GM23338 (cell line): ENCODE measurements around the gene UIMC1. TPM values are rescaled to one million over a fixed set of nuclear protein-coding genes. Genes with fewer than 3 reads are reported as not detected.

ENCODE experiments used
- ATAC-seq: fragments of 200-7000 bp; cut with Tn5 transposase; 3 replicates; pipeline ENCODE4 v1.9.1; 2020
- DNase-seq: peaks from one replicate; pipeline ENCODE4 v3.0.0-alpha.2; 2015; ENCODE audit warnings: low spot score
- H2AFZ ChIP-seq: fragments of 200-600 bp; sonication (generic); 2 replicates; pipeline ENCODE4 v1.8.0; 2016; ENCODE audit warnings: antibody characterized with exemption, mild to moderate bottlenecking, moderate library complexity
- H3F3A ChIP-seq: fragments of 200-600 bp; sonication (generic); replicated peaks from 2 replicates; pipeline ENCODE4 v1.8.0; 2017; ENCODE audit warnings: antibody characterized with exemption, mixed run types, low read depth
- H3K27ac ChIP-seq: fragments of 200-600 bp; sonication (generic); 2 replicates; pipeline ENCODE4 v1.6.1; 2016; ENCODE audit warnings: low read depth
- H3K27me3 ChIP-seq: fragments of 200-600 bp; sonication (generic); 2 replicates; pipeline ENCODE4 v1.8.0; 2016; ENCODE audit warnings: mild to moderate bottlenecking, mixed run types, moderate library complexity; ENCODE audit not compliant: insufficient read depth
- H3K36me3 ChIP-seq: fragments of 200-600 bp; sonication (generic); 2 replicates; pipeline ENCODE4 v1.8.0; 2016; ENCODE audit warnings: mild to moderate bottlenecking; ENCODE audit not compliant: insufficient read depth
- H3K4me1 ChIP-seq: fragments of 200-600 bp; sonication (generic); 2 replicates; pipeline ENCODE4 v1.8.0; 2016; ENCODE audit warnings: mild to moderate bottlenecking, moderate library complexity; ENCODE audit not compliant: insufficient read depth
- H3K4me2 ChIP-seq: fragments of 200-600 bp; sonication (generic); 2 replicates; pipeline ENCODE4 v1.7.1; 2017; ENCODE audit warnings: mixed run types
- H3K4me3 ChIP-seq: fragments of 200-600 bp; sonication (generic); 2 replicates; pipeline ENCODE4 v1.6.1; 2016; ENCODE audit warnings: mixed run types
- H3K79me2 ChIP-seq: fragments of 200-600 bp; sonication (generic); replicated peaks from 2 replicates; pipeline ENCODE4 v1.8.0; 2017; ENCODE audit warnings: mild to moderate bottlenecking; ENCODE audit not compliant: insufficient read depth
- H3K9me2 ChIP-seq: fragments of 200-600 bp; sonication (generic); 2 replicates; pipeline ENCODE4 v1.8.0; 2017; ENCODE audit not compliant: insufficient read depth
- H4K20me1 ChIP-seq: fragments of 200-600 bp; sonication (generic); replicated peaks from 2 replicates; pipeline ENCODE4 v1.8.0; 2017; ENCODE audit warnings: mild to moderate bottlenecking; ENCODE audit not compliant: insufficient read depth
- H3K27ac Mint-ChIP-seq: 2 replicates; pipeline ENCODE4 v1.8.0; 2020; ENCODE audit warnings: inconsistent platforms, mild to moderate bottlenecking, moderate library complexity, mixed read lengths
- H3K27me3 Mint-ChIP-seq: 3 replicates; pipeline ENCODE4 v1.8.0; 2022; ENCODE audit warnings: low read depth, mild to moderate bottlenecking, moderate library complexity, mixed read lengths, inconsistent platforms; ENCODE audit not compliant: insufficient read depth, poor library complexity
- H3K36me3 Mint-ChIP-seq: 3 replicates; pipeline ENCODE4 v1.8.0; 2021; ENCODE audit warnings: low read depth, mild to moderate bottlenecking, inconsistent platforms, moderate library complexity, mixed read lengths
- H3K4me1 Mint-ChIP-seq: 3 replicates; pipeline ENCODE4 v1.8.0; 2020; ENCODE audit warnings: mild to moderate bottlenecking, inconsistent platforms, mixed read lengths
- H3K4me3 Mint-ChIP-seq: 3 replicates; pipeline ENCODE4 v1.8.0; 2021; ENCODE audit warnings: moderate library complexity, mild to moderate bottlenecking, inconsistent platforms, mixed read lengths
- H3K9me3 Mint-ChIP-seq: 3 replicates; pipeline ENCODE4 v1.8.0; 2020; ENCODE audit warnings: moderate library complexity, mild to moderate bottlenecking, inconsistent platforms, mixed read lengths
- CREB1 ChIP-seq: fragments of 250-450 bp; sonication (Bioruptor Pico); IDR thresholded peaks from 2 replicates; pipeline ENCODE4 v1.5.0; 2020; ENCODE audit warnings: low read depth, mild to moderate bottlenecking, moderate library complexity
- EZH2 ChIP-seq: fragments of 200-600 bp; sonication (generic); IDR thresholded peaks from one replicate; pipeline ENCODE4 v1.8.0; 2017; ENCODE audit warnings: antibody characterized with exemption, mild to moderate bottlenecking, low read depth; ENCODE audit not compliant: unreplicated experiment
- EZH2phosphoT487 ChIP-seq: fragments of 200-600 bp; sonication (generic); IDR thresholded peaks from one replicate; pipeline ENCODE4 v1.8.1; 2018; ENCODE audit warnings: antibody characterized with exemption; ENCODE audit not compliant: unreplicated experiment
- JUNB ChIP-seq: IDR thresholded peaks from one replicate; pipeline ENCODE4 v1.6.1; 2016; ENCODE audit warnings: antibody characterized with exemption; ENCODE audit not compliant: unreplicated experiment
- NANOG ChIP-seq: IDR thresholded peaks from 2 replicates; pipeline ENCODE4 v1.6.1; 2016; ENCODE audit warnings: antibody characterized with exemption, borderline replicate concordance
- STAT1 ChIP-seq: IDR thresholded peaks from one replicate; pipeline ENCODE4 v1.6.1; 2016; ENCODE audit warnings: antibody characterized with exemption; ENCODE audit not compliant: unreplicated experiment
- ZNF114 ChIP-seq: fragments of 250-450 bp; sonication (Bioruptor Pico); IDR thresholded peaks from 2 replicates; pipeline ENCODE4 v1.5.0; 2020; ENCODE audit warnings: mild to moderate bottlenecking, moderate library complexity
- ZNF331 ChIP-seq: fragments of 250-450 bp; sonication (Bioruptor Pico); IDR thresholded peaks from 2 replicates; pipeline ENCODE4 v1.5.0; 2020; ENCODE audit warnings: low read depth, mild to moderate bottlenecking, moderate library complexity
- polyA plus RNA-seq: library from polyadenylated mRNA; unstranded; fragments of >200 nt; fragmentation: Nextera tagmentation; extraction: Ambion mirVana; gene quantifications from 2 replicates; pipeline ENCODE4 v1.2.1, GENCODE V29; 2016
- total RNA-seq: library from RNA; depleted of rRNA; stranded (reverse); fragments of >200 nt; shearing (Covaris generic); gene quantifications from 2 replicates; pipeline ENCODE4 v1.2.3, GENCODE V29; 2014
- TF ChIP-seq, protein P1 (sequence below): fragments of 250-450 bp; sonication (Bioruptor Pico); IDR thresholded peaks from 2 replicates; pipeline ENCODE4 v1.5.0; 2020; ENCODE audit warnings: mild to moderate bottlenecking, moderate library complexity
- TF ChIP-seq, protein P2 (sequence below): IDR thresholded peaks from one replicate; pipeline ENCODE4 v1.6.1; 2018; ENCODE audit warnings: antibody characterized with exemption; ENCODE audit not compliant: unreplicated experiment
- TF ChIP-seq, protein P3 (sequence below): IDR thresholded peaks from 2 replicates; pipeline ENCODE4 v1.6.1; 2016; ENCODE audit warnings: antibody characterized with exemption
- TF ChIP-seq, protein P4 (sequence below), 2 experiments: fragments of 200-600 bp in 1 of 2; sonication (generic) in 1 of 2; conservative IDR thresholded peaks; 2 replicates each; pipeline versions ENCODE4 v1.5.1 to v1.6.1; 2016 to 2017; ENCODE audit warnings: antibody characterized with exemption in 2 of 2, low read depth in 2 of 2, mild to moderate bottlenecking in 2 of 2, moderate library complexity in 1 of 2

The UIMC1 gene
- total and polyA plus RNA-seq, 2 experiments from 2014 or later: 36.4 to 40.1 TPM

DNA sequence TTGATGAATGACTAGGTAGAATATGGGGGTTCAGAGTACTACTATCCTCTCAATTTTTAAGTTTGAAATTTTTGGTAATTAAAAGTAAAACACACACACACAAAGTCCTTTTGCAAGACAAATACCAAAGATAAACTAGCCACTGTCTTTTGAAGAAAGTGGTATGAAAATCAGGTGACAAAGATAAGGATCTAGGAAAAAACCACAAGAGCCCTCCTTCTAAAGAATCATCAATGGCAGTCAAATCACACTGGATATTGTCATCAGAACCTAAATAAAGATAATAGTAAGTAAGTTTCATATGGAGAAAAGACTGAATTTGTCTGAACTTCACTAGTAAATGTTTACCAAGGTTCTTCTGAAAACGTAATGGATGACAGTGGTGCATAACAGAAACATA, 76.9 kb downstream of the UIMC1 start (continued):
- TF ChIP-seq, protein P1, sequence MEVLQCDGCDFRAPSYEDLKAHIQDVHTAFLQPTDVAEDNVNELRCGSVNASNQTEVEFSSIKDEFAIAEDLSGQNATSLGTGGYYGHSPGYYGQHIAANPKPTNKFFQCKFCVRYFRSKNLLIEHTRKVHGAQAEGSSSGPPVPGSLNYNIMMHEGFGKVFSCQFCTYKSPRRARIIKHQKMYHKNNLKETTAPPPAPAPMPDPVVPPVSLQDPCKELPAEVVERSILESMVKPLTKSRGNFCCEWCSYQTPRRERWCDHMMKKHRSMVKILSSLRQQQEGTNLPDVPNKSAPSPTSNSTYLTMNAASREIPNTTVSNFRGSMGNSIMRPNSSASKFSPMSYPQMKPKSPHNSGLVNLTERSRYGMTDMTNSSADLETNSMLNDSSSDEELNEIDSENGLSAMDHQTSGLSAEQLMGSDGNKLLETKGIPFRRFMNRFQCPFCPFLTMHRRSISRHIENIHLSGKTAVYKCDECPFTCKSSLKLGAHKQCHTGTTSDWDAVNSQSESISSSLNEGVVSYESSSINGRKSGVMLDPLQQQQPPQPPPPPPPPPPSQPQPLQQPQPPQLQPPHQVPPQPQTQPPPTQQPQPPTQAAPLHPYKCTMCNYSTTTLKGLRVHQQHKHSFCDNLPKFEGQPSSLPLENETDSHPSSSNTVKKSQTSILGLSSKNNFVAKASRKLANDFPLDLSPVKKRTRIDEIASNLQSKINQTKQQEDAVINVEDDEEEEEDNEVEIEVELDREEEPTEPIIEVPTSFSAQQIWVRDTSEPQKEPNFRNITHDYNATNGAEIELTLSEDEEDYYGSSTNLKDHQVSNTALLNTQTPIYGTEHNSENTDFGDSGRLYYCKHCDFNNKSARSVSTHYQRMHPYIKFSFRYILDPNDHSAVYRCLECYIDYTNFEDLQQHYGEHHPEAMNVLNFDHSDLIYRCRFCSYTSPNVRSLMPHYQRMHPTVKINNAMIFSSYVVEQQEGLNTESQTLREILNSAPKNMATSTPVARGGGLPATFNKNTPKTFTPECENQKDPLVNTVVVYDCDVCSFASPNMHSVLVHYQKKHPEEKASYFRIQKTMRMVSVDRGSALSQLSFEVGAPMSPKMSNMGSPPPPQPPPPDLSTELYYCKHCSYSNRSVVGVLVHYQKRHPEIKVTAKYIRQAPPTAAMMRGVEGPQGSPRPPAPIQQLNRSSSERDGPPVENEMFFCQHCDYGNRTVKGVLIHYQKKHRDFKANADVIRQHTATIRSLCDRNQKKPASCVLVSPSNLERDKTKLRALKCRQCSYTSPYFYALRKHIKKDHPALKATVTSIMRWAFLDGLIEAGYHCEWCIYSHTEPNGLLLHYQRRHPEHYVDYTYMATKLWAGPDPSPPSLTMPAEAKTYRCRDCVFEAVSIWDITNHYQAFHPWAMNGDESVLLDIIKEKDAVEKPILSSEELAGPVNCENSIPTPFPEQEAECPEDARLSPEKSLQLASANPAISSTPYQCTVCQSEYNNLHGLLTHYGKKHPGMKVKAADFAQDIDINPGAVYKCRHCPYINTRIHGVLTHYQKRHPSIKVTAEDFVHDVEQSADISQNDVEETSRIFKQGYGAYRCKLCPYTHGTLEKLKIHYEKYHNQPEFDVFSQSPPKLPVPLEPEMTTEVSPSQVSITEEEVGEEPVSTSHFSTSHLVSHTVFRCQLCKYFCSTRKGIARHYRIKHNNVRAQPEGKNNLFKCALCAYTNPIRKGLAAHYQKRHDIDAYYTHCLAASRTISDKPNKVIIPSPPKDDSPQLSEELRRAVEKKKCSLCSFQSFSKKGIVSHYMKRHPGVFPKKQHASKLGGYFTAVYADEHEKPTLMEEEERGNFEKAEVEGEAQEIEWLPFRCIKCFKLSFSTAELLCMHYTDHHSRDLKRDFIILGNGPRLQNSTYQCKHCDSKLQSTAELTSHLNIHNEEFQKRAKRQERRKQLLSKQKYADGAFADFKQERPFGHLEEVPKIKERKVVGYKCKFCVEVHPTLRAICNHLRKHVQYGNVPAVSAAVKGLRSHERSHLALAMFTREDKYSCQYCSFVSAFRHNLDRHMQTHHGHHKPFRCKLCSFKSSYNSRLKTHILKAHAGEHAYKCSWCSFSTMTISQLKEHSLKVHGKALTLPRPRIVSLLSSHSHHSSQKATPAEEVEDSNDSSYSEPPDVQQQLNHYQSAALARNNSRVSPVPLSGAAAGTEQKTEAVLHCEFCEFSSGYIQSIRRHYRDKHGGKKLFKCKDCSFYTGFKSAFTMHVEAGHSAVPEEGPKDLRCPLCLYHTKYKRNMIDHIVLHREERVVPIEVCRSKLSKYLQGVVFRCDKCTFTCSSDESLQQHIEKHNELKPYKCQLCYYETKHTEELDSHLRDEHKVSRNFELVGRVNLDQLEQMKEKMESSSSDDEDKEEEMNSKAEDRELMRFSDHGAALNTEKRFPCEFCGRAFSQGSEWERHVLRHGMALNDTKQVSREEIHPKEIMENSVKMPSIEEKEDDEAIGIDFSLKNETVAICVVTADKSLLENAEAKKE (CRISPR knock-in tag): no peak
- no peak for TF ChIP-seq STAT1
- TF ChIP-seq EZH2: no peak

DNA sequence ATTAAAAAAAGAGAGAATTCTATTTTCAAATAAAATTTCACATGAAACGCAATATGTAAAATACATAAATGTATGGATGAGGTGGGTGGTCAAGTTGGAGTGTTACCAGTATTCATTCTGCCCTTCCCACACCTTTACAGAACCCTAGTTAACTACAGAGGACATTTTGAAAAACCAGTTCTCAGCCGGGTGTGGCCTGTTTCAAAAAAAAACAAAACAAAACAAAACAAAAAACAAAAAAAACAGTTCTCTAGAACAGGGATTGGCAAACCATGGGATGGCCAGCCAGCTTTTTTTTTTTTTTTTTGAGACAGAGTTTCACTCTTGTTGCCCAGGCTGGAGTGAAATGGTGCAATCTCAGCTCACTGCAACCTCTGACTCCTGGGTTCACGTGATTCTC, 79.0 kb downstream of the UIMC1 start:
- Histone ChIP-seq H3K36me3 (no peaks in the 10 kb centered on the region; the same call in 1 of the 2 replicates), H3K9me2 (no peaks in the 10 kb centered on the region), H3K79me2 (no peaks in the 10 kb centered on the region), H2AFZ (no peak overlapping the region), H3K27ac (no peak overlapping the region), H4K20me1 (peaks cover 6% of the 10 kb centered on the region; the same call in 1 of the 2 replicates), H3K4me3 (no peak overlapping the region), H3F3A (no peaks in the 10 kb centered on the region), H3K27me3 (no peaks in the 10 kb centered on the region), H3K4me2 (no peak overlapping the region), H3K4me1 (no peaks in the 10 kb centered on the region)
- ATAC-seq (no peak), DNase-seq (no peak)
- Mint-ChIP-seq H3K9me3 (no peaks in the 10 kb centered on the region), H3K27ac (no peak overlapping the region), H3K4me1 (no peaks in the 10 kb centered on the region), H3K4me3 (no peak overlapping the region), H3K36me3 (peaks cover 25% of the 10 kb centered on the region), H3K27me3 (peaks cover 6% of the 10 kb centered on the region)
- TF ChIP-seq STAT1 (no peak), NANOG (no peak), CREB1 (CRISPR knock-in tag) (no peak), EZH2 (no peak), JUNB (no peak), EZH2phosphoT487 (no peak), ZNF331 (no peak), ZNF114 (CRISPR knock-in tag) (no peak)
- TF ChIP-seq, protein P2, sequence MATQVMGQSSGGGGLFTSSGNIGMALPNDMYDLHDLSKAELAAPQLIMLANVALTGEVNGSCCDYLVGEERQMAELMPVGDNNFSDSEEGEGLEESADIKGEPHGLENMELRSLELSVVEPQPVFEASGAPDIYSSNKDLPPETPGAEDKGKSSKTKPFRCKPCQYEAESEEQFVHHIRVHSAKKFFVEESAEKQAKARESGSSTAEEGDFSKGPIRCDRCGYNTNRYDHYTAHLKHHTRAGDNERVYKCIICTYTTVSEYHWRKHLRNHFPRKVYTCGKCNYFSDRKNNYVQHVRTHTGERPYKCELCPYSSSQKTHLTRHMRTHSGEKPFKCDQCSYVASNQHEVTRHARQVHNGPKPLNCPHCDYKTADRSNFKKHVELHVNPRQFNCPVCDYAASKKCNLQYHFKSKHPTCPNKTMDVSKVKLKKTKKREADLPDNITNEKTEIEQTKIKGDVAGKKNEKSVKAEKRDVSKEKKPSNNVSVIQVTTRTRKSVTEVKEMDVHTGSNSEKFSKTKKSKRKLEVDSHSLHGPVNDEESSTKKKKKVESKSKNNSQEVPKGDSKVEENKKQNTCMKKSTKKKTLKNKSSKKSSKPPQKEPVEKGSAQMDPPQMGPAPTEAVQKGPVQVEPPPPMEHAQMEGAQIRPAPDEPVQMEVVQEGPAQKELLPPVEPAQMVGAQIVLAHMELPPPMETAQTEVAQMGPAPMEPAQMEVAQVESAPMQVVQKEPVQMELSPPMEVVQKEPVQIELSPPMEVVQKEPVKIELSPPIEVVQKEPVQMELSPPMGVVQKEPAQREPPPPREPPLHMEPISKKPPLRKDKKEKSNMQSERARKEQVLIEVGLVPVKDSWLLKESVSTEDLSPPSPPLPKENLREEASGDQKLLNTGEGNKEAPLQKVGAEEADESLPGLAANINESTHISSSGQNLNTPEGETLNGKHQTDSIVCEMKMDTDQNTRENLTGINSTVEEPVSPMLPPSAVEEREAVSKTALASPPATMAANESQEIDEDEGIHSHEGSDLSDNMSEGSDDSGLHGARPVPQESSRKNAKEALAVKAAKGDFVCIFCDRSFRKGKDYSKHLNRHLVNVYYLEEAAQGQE: no peak
- TF ChIP-seq, protein P3, sequence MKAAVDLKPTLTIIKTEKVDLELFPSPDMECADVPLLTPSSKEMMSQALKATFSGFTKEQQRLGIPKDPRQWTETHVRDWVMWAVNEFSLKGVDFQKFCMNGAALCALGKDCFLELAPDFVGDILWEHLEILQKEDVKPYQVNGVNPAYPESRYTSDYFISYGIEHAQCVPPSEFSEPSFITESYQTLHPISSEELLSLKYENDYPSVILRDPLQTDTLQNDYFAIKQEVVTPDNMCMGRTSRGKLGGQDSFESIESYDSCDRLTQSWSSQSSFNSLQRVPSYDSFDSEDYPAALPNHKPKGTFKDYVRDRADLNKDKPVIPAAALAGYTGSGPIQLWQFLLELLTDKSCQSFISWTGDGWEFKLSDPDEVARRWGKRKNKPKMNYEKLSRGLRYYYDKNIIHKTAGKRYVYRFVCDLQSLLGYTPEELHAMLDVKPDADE: no peak
- TF ChIP-seq, protein P4, sequence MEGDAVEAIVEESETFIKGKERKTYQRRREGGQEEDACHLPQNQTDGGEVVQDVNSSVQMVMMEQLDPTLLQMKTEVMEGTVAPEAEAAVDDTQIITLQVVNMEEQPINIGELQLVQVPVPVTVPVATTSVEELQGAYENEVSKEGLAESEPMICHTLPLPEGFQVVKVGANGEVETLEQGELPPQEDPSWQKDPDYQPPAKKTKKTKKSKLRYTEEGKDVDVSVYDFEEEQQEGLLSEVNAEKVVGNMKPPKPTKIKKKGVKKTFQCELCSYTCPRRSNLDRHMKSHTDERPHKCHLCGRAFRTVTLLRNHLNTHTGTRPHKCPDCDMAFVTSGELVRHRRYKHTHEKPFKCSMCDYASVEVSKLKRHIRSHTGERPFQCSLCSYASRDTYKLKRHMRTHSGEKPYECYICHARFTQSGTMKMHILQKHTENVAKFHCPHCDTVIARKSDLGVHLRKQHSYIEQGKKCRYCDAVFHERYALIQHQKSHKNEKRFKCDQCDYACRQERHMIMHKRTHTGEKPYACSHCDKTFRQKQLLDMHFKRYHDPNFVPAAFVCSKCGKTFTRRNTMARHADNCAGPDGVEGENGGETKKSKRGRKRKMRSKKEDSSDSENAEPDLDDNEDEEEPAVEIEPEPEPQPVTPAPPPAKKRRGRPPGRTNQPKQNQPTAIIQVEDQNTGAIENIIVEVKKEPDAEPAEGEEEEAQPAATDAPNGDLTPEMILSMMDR (conservative IDR thresholded peaks at IDR 0.05; ENCODE audit: low read depth in 2 of 2): no peak
